HG02970 (cell line): Measurements from ENCODE around the gene WDPCP.
"Not testable (repeated sequence)": the region's sequence is repeated elsewhere in the genome, so short reads cannot be mapped to it uniquely, and the experiment has no call there.

Experiments used
- ATAC-seq: cut with Tn5 transposase; IDR thresholded peaks from one replicate; pipeline ENCODE4 v1.9.1; 2021; ENCODE audit warnings: mild to moderate bottlenecking, moderate library complexity, moderate number of reproducible peaks; ENCODE audit not compliant: unreplicated experiment, low FRiP score

WDPCP gene

DNA sequence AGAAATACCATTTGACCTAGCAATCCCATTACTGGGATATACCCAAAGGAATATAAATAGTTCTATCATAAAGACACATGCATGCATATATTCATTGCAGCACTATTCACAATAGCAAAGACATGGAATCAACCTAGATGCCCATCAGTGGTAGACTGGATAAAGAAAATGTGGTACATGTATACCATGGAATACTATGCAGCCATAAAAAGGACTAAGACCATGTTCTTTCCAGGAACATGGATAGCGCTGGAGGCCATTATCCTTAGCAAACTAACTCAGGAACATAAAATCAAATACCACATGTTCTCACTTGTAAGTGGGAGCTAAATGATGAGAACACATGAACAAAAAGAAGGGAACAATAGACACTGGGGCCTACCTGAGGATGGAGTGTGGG is 119.0 kb downstream of the WDPCP start:
- ATAC-seq, result not testable (repeated sequence)

GRCh38 chr2:63465633-63466032 is 122.6 kb downstream of the WDPCP start:
- no peak for ATAC-seq

- no peak for ATAC-seq
Measured at GRCh38 chr2:63463142-63463541, 125.1 kb downstream of the WDPCP start.

GRCh38 chr2:63446658-63447057 is 141.6 kb downstream of the WDPCP start:
- ATAC-seq, result no peak

DNA sequence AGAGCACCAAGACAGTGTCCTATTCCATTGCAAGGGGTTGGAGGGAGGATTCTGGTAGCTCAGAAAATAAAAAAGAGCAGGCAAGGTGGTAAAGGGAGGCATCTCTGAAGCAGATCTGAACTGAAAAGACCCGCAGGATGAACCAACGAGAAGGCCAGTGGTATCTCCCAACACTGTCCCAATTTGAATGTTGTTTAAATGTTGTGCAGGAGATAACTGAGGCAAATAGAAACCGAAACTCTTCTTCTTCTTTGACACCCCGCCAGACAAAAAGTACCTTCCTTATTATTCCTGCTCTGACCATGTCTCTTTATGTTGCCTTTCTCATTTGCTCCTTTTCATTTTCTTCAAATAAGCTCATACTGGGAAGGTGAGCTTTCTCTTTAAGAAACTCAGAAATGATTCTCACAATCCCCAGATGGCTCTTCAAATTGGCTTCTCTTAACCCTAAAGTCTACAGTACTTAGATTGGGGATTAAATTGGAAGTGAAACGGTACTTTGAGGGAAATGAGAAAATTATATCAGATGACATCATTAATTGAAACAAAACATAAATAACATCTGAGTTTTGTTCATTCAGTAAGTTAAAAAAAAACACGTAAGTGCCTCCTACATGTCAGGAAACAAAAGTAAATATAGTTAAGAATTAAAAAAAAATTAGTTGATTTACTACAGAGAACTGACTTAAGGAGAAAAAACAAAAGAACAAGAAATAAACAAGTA is 143.6 kb downstream of the WDPCP start:
- no peak for ATAC-seq

GRCh38 chr2:63440612-63441011 is 147.7 kb downstream of the WDPCP start:
- no peak for ATAC-seq

- ATAC-seq, result no peak
Measured at GRCh38 chr2:63438181-63438580, 150.1 kb downstream of the WDPCP start.

GRCh38 chr2:63436488-63436887 is 151.8 kb downstream of the WDPCP start:
- ATAC-seq, result no peak

GRCh38 chr2:63435070-63435469 is 153.2 kb downstream of the WDPCP start:
- ATAC-seq, result no peak

DNA sequence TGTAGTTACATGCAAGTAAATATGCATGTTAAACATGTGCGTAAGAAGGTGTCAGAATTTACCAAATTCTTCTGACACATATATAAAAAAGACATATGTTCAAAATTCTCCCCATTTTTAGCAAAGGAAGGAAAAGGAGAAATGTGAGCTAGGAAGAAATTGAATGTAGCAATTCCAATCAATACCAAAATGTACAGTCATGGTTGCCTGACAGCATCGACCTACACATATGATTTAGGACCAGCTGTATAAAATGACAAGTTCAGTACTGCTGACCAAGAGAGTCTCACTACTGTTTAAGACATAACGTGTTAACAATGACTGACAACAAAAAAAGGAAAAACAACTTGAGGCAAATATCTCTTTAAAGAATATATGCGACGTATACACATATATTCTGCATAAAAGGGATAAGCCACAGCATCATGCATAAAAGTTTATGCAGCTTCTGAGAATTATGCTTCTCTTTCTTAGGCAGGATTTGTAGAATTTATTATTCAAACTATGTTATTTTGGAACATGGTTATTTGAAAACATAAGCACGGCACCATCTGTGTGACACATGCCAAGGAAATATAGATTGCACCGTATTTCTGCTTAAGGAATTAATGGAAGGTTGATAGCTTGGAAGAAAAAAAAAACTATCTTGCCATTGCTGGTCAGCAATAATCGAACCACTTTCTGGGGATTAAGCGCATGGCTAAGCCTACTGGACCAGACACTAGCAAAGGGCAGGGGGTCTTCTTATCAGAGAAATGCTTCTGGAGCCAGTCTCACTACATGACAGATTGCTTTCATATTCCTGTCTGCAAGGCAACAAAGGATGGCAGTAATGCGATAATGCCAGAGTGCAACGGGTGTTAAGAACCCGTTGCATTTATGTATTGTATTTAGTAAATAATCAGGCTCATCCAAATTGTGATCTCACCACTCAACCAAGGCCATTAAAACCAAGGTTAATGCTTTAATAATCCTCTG is 154.0 kb downstream of the WDPCP start:
- no peak for ATAC-seq

- ATAC-seq, result no peak
Measured at GRCh38 chr2:63432373-63432772, 155.9 kb downstream of the WDPCP start.

GRCh38 chr2:63425606-63426005 is 162.7 kb downstream of the WDPCP start:
- no peak for ATAC-seq

DNA sequence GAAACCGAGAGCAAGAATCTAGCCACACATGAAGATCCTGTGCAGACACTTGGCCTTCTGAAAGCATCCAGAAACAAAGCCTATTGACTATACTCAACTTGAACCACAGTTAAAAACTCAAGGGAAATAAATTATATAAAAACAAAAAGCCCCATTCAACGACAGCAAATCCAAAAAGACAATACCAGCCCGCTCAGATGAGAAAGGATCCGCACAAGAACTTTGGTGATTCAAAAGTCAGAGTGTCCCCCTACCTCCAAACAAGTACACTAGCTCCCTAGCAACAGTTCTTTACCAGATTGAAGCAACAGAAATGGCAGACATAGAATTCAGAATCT is 163.2 kb downstream of the WDPCP start:
- no peak for ATAC-seq

DNA sequence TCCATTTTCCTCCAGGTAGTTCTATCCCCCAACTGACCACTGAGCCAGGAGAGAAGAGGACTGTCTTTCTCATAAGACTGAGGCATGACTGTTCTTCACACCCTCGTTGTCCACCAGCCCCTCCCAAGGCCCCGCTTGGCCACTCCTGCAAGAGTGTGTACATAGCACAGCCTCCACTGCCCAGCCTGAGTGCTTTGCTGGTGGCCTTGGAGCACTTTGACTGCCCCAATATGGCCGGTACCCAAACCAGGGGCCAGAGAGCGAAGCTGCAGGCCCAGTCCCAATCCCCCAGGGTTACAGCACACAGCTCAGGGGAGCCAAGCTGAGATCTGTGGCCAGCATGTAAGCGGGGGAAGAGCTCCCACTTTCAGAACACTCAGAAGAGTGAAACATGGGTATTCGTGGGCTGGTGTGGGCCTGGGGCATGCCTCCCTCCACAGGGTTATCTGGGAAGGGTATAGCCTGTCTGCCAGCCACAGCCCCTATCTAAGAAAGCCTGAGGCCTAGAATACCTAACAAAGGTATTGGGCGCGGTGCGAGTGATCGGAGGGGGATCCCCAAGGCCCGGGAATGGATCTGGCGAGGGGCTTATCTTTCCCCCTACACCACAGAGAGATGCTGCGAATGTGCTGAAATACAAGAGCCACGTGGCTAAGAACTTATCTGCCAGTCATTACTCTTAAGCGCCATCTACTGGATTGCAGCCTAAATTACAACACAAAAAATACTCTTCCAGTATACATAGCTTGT is 163.8 kb downstream of the WDPCP start:
- ATAC-seq, result no peak

- no peak for ATAC-seq
Measured at GRCh38 chr2:63422556-63422955, 165.7 kb downstream of the WDPCP start.

- no peak for ATAC-seq
Measured at GRCh38 chr2:63408530-63408929, 179.7 kb downstream of the WDPCP start.

GRCh38 chr2:63406641-63407040 is 181.6 kb downstream of the WDPCP start:
- ATAC-seq, result no peak

GRCh38 chr2:63403820-63404219 is 184.5 kb downstream of the WDPCP start:
- no peak for ATAC-seq

DNA sequence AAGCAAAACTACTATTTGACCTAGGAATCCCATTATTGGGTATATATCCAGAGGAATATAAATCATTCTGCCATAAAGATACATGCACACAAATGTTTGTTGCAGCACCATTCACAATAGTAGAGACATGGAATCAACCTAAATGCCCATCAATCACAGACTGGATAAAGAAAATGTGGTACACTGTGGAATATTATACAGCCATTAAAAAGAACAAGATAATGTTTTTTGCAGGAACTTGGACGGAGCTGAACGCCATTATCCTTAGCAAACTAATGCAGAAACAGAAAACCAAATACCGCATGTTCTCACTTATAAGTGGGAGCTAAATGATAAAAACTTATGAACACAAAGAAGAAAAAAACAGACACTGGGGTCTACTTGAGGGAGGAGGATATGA is 185.4 kb downstream of the WDPCP start:
- ATAC-seq, result not testable (repeated sequence)

DNA sequence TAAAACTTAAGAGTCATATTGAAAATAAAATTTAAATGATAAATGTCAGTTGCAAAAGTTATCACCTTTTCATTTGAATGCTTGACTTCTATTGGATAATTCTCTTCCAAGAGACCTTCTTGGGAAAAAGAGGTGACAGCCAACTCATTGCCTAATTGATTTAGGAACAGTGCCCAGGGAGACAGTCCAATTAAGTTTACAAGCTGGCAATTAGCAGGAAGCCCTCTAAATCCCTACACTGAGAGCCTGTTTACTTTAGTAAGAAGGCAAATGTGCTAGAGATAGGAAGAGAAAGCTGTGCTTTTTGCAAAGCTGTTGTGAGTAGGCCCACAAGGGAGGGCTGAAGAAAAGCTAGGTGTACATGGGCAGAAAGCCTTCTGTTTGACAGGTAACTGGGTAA is 189.1 kb downstream of the WDPCP start:
- no peak for ATAC-seq

GRCh38 chr2:63379451-63379850 is 208.8 kb downstream of the WDPCP start:
- ATAC-seq, result no peak
